H1 (cell line): ENCODE measurements around the gene TDRD1. TPM values are rescaled to one million over a fixed set of nuclear protein-coding genes. Genes with fewer than 3 reads are reported as not detected.
A peak's percentile ranks its signal among the peaks of the same experiment; 100 is the strongest.

Experiments
- CTCF ChIA-PET: fragments of 300-600 bp; sonication (Branson Sonifier 250); formaldehyde crosslinking; loops from one replicate; lab custom pipeline; 2021; ENCODE audit not compliant: partially characterized antibody; lab: Charles Lee
- POLR2A ChIA-PET: fragments of 300-600 bp; sonication (Branson Sonifier 250); formaldehyde crosslinking; loops from one replicate; lab custom pipeline; 2021; ENCODE audit warnings: inconsistent platforms; ENCODE audit not compliant: partially characterized antibody; lab: Charles Lee
- DNase-seq, 2 experiments: peaks; one replicate each; pipeline versions ENCODE4 v3.0.0 to v3.0.0-alpha.2; 2010 to 2022; ENCODE audit warnings: low spot score in 2 of 2, low read depth in 1 of 2, mixed read lengths in 1 of 2
- FAIRE-seq: peaks from 2 replicates; lab custom pipeline; 2011; peaks lifted over from hg19 to GRCh38; lab: Jason Lieb, UNC
- H2AFZ ChIP-seq: 2 replicates; pipeline ENCODE4 v1.8.1; 2012; ENCODE audit warnings: low read length, inconsistent platforms
- H2AK5ac ChIP-seq: 2 replicates; pipeline ENCODE4 v1.6.1; 2013; ENCODE audit warnings: low read depth, low read length
- H2BK120ac ChIP-seq: replicated peaks from 2 replicates; pipeline ENCODE3; 2013; ENCODE audit warnings: low read depth, low read length, inconsistent platforms
- H2BK12ac ChIP-seq: 2 replicates; pipeline ENCODE4 v1.6.1; 2013; ENCODE audit warnings: low read depth, low read length
- H2BK15ac ChIP-seq: 2 replicates; pipeline ENCODE4 v1.6.1; 2013; ENCODE audit warnings: low read length
- H2BK20ac ChIP-seq: 2 replicates; pipeline ENCODE4 v1.6.1; 2013; ENCODE audit warnings: low read length
- H2BK5ac ChIP-seq: 2 replicates; pipeline ENCODE4 v1.6.1; 2013; ENCODE audit warnings: low read depth, low read length
- H3K14ac ChIP-seq: 2 replicates; pipeline ENCODE4 v1.6.1; 2013; ENCODE audit warnings: inconsistent platforms; ENCODE audit not compliant: insufficient read length
- H3K18ac ChIP-seq: 2 replicates; pipeline ENCODE4 v1.6.1; 2013; ENCODE audit warnings: low read length; ENCODE audit errors: extremely low read depth
- H3K23ac ChIP-seq: 2 replicates; pipeline ENCODE4 v1.6.1; 2013; ENCODE audit warnings: inconsistent platforms; ENCODE audit not compliant: insufficient read length
- H3K23me2 ChIP-seq: 2 replicates; pipeline ENCODE4 v1.6.1; 2013; ENCODE audit warnings: low read depth, low read length
- H3K27ac ChIP-seq: 2 replicates; pipeline ENCODE4 v1.6.1; 2011; ENCODE audit warnings: low read depth, low read length, inconsistent platforms
- H3K27me3 ChIP-seq, 4 experiments: replicated peaks in 1 of 4; 1 replicate in 1 of 4; 2 replicates in 3 of 4; pipeline versions ENCODE4 v1.6.1 to v1.8.1; 2011 to 2013; ENCODE audit warnings: low read length in 3 of 4, mild to moderate bottlenecking in 3 of 4, inconsistent platforms in 2 of 4, mixed read lengths in 2 of 4, moderate library complexity in 1 of 4; ENCODE audit not compliant: control insufficient read depth in 3 of 4, insufficient read depth in 3 of 4; ENCODE audit errors: extremely low read depth in 1 of 4
- H3K36me3 ChIP-seq, 4 experiments: 2 replicates each; pipeline versions ENCODE4 v1.6.1 to v1.8.1; 2011 to 2013; ENCODE audit warnings: mild to moderate bottlenecking in 4 of 4, low read length in 3 of 4, moderate library complexity in 2 of 4, control low read depth in 1 of 4, inconsistent platforms in 1 of 4; ENCODE audit not compliant: insufficient read depth in 4 of 4, control insufficient read depth in 2 of 4
- H3K4ac ChIP-seq: replicated peaks from 2 replicates; pipeline ENCODE3; 2013; ENCODE audit warnings: low read length, low read depth, mixed read lengths, inconsistent platforms; ENCODE audit not compliant: insufficient read length
- H3K4me1 ChIP-seq, 4 experiments: replicated peaks in 1 of 4; 1 replicate in 1 of 4; 2 replicates in 3 of 4; pipeline versions ENCODE4 v1.6.1 to v1.8.1; 2011 to 2013; ENCODE audit warnings: low read length in 3 of 4, inconsistent platforms in 2 of 4, mixed read lengths in 1 of 4; ENCODE audit not compliant: insufficient read depth in 4 of 4, control insufficient read depth in 3 of 4
- H3K4me2 ChIP-seq, 2 experiments: 2 replicates each; pipeline versions ENCODE4 v1.6.1 to v1.8.1; 2011 to 2013; ENCODE audit warnings: low read depth in 2 of 2, low read length in 2 of 2, control low read depth in 1 of 2, inconsistent platforms in 1 of 2, mild to moderate bottlenecking in 1 of 2; ENCODE audit not compliant: insufficient read depth in 1 of 2
- H3K4me3 ChIP-seq, 4 experiments: fragments of 200-600, 300-600 bp in 1 of 4; sonication (generic), shearing (Covaris generic), sonication (Bioruptor Twin) in 1 of 4; 2 replicates each; pipeline versions ENCODE4 v1.5.1 to v1.8.1; 2011 to 2016; ENCODE audit warnings: low read length in 4 of 4, low read depth in 3 of 4, control low read depth in 2 of 4, inconsistent platforms in 2 of 4, mild to moderate bottlenecking in 2 of 4, mixed read lengths in 1 of 4, moderate library complexity in 1 of 4; ENCODE audit not compliant: insufficient read depth in 2 of 4; ENCODE audit errors: extremely low read depth in 1 of 4
- H3K56ac ChIP-seq: replicated peaks from 2 replicates; pipeline ENCODE3; 2013; ENCODE audit warnings: low read depth, mild to moderate bottlenecking, mixed read lengths, low read length, inconsistent platforms; ENCODE audit not compliant: insufficient read length
- H3K79me1 ChIP-seq: 2 replicates; pipeline ENCODE4 v1.6.1; 2013; ENCODE audit warnings: low read depth, low read length, control low read depth
- H3K79me2 ChIP-seq, 2 experiments: 2 replicates each; pipeline versions ENCODE4 v1.6.1 to v1.8.1; 2012 to 2013; ENCODE audit warnings: low read length in 2 of 2, mild to moderate bottlenecking in 2 of 2, inconsistent platforms in 1 of 2; ENCODE audit not compliant: insufficient read depth in 2 of 2, control insufficient read depth in 1 of 2
- H3K9ac ChIP-seq, 4 experiments: replicated peaks in 1 of 4; 1 replicate in 1 of 4; 2 replicates in 3 of 4; pipeline versions ENCODE4 v1.6.1 to v1.8.1; 2011 to 2013; ENCODE audit warnings: low read depth in 3 of 4, low read length in 3 of 4, control low read depth in 2 of 4, mild to moderate bottlenecking in 2 of 4, moderate library complexity in 2 of 4, inconsistent platforms in 1 of 4; ENCODE audit errors: extremely low read depth in 1 of 4
- H3K9me3 ChIP-seq, 2 experiments: 2 replicates each; pipeline versions ENCODE4 v1.6.1 to v1.8.1; 2012 to 2013; ENCODE audit warnings: mild to moderate bottlenecking in 2 of 2, moderate library complexity in 2 of 2, control low read depth in 1 of 2, inconsistent platforms in 1 of 2, low read depth in 1 of 2, low read length in 1 of 2, mixed read lengths in 1 of 2; ENCODE audit not compliant: insufficient read depth in 2 of 2
- H4K20me1 ChIP-seq, 2 experiments: replicated peaks in 1 of 2; 2 replicates each; pipeline versions ENCODE3 to v1.8.1; 2011 to 2013; ENCODE audit warnings: inconsistent platforms in 2 of 2, low read length in 2 of 2, mild to moderate bottlenecking in 1 of 2; ENCODE audit not compliant: insufficient read depth in 2 of 2, control insufficient read depth in 1 of 2
- H4K5ac ChIP-seq: 2 replicates; pipeline ENCODE4 v1.6.1; 2013; ENCODE audit warnings: low read length, low read depth, mixed read lengths, inconsistent platforms; ENCODE audit not compliant: insufficient read length
- H4K8ac ChIP-seq: 2 replicates; pipeline ENCODE4 v1.8.0; 2013; ENCODE audit warnings: mild to moderate bottlenecking, moderate library complexity, low read length, inconsistent platforms; ENCODE audit not compliant: insufficient read depth; ENCODE audit errors: extremely low read depth
- H4K91ac ChIP-seq: replicated peaks from 2 replicates; pipeline ENCODE3; 2013; ENCODE audit warnings: low read length, mixed read lengths, inconsistent platforms; ENCODE audit not compliant: insufficient read length
- CEBPB ChIP-seq: IDR thresholded peaks from 2 replicates; pipeline ENCODE4 v1.6.1; 2012; ENCODE audit warnings: low read depth, low read length
- JUND ChIP-seq: IDR thresholded peaks from 2 replicates; pipeline ENCODE4 v1.6.1; 2011; ENCODE audit warnings: mild to moderate bottlenecking, improper control_type of control experiment, low read length
- POLR2A ChIP-seq, 2 experiments: IDR thresholded peaks; 1 replicate in 1 of 2; 2 replicates in 1 of 2; pipeline ENCODE4 v1.6.1; 2011; ENCODE audit warnings: low read depth in 2 of 2, low read length in 2 of 2, mild to moderate bottlenecking in 2 of 2; ENCODE audit errors: control extremely low read depth in 1 of 2
- SIN3A ChIP-seq, 2 experiments: IDR thresholded peaks in 1 of 2; conservative IDR thresholded peaks in 1 of 2; 2 replicates each; pipeline ENCODE4 v1.6.1; 2011 to 2012; ENCODE audit warnings: low read length in 2 of 2, improper control_type of control experiment in 1 of 2, low read depth in 1 of 2, mild to moderate bottlenecking in 1 of 2
- WGBS, 2 experiments: shearing (Covaris generic) in 1 of 2; methylation state at CpG; one replicate each; pipeline versions ENCODE4 v1.1.6 to v1.1.7; 2013 to 2015; ENCODE audit warnings: low lambda C conversion rate in 2 of 2, mixed read lengths in 2 of 2, inconsistent platforms in 1 of 2, low coverage in 1 of 2, missing lambda C conversion rate in 1 of 2; ENCODE audit not compliant: insufficient replicate concordance in 2 of 2, insufficient coverage in 1 of 2, insufficient read length in 1 of 2; ENCODE audit errors: extremely low coverage in 1 of 2, missing lambda C conversion rate in 1 of 2; 5-methylcytosine and 5-hydroxymethylcytosine counted together
- polyA plus RNA-seq, 7 experiments: library from polyadenylated mRNA; depleted of rRNA in 3 of 7; stranded (reverse) in 5 of 7; unstranded in 2 of 7; fragments of >200 nt in 5 of 7; fragments of 200-250 nt in 2 of 7; gene quantifications; 1 replicate in 5 of 7; 2 replicates in 1 of 7; 4 replicates in 1 of 7; pipeline versions ENCODE4 v1.2.1 to v1.2.3, GENCODE V29; 2011 to 2013; ENCODE audit warnings: missing spikeins in 2 of 7, mixed read lengths in 2 of 7
- total RNA-seq: library from RNA; stranded (reverse); fragmentation: NEBNext Ultra II Directional; extraction: Animal tissue kit (Norgen Biotek cat#: 25700); gene quantifications from 2 replicates; pipeline ENCODE4 v1.2.1, GENCODE V29; 2021

TDRD1 gene
- total and polyA plus RNA-seq, 2 of the 8 experiments (the other 6 are each of a cell fraction or from before 2014, with no cell fraction given) = 0.02 to 0.71 TPM

DNA sequence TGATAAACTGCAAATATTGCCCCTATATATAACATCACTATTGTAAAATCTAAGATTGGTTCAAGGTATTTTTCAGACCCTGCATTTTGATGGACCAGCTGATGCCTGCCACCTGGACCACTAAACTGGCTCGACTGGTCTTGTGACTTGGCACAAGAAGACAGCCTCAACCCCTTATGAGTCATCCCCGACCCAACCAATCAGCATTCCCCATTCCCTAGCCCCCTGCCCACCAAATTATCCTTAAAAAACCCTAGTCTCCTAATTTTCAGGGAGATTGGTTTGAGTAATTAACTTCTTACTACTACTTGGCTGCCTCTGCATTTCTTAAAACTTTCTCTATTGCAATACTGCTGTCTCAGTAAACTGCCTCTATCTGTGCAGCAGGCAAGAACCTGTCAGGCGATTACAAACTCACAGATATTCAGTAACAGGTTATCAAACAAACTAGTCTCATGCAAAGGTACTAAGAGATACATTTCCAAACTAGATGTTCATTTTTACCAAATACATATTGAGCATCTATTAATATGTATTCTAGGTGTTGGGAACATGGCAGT lies 10.6 kb upstream of the TDRD1 start:
- WGBS, 2 experiments = 87% methylated on average over 3 of the region's 3 CpGs; no CpG with 5 or more reads in 1 of the 2 experiments
- Histone ChIP-seq H3K79me1 (no peaks in the 10 kb centered on the region; the same call in none of the 2 replicates), H2BK20ac (no peak overlapping the region), H3K4me3 (no peak overlapping the region), H2BK12ac (no peak overlapping the region), H2AFZ (no peak overlapping the region), H3K9me3 (peaks cover 5 to 11% of the 10 kb centered on the region in 2 experiments), H4K8ac (no peak overlapping the region), H3K14ac (no peak overlapping the region), H3K27me3 (no peaks in the 10 kb centered on the region), H4K91ac (no peak overlapping the region), H3K23ac (no peak overlapping the region), H3K4ac (no peak overlapping the region), H2BK15ac (no peak overlapping the region), H2BK120ac (no peak overlapping the region), H3K9ac (no peak overlapping the region), H3K18ac (no peak overlapping the region), H2BK5ac (no peak overlapping the region), H3K4me1 (peaks cover 0 to 10% (median 3%) of the 10 kb centered on the region in 4 experiments; a peak in 5 of 7 replicates), H3K56ac (no peak overlapping the region), H3K79me2 (peaks cover 14 to 97% of the 10 kb centered on the region in 2 experiments), H2AK5ac (no peak overlapping the region), H4K20me1 (no peaks in the 10 kb centered on the region), H3K36me3 (peaks cover 0 to 12% (median 3%) of the 10 kb centered on the region in 4 experiments; a peak in 2 of 8 replicates), H3K4me2 (no peak overlapping the region), H4K5ac (no peak overlapping the region), H3K23me2 (peaks cover 6% of the 10 kb centered on the region), H3K27ac (no peak overlapping the region)
- FAIRE-seq = no peak
- POLR2A ChIA-PET = no interaction called here
- CTCF ChIA-PET = interaction anchor here (1.3 kb wide), 1 partner anchor 971 kb away, joined by 4 read pairs; no protein-coding TSS in a partner anchor
- TF ChIP-seq JUND = peak; percentile 78; the same call in 1 of the 2 replicates
- no peak for TF ChIP-seq SIN3A (conservative IDR thresholded peaks at IDR 0.05 in 1 of 2, IDR thresholded peaks at IDR 0.05 in 1 of 2; ENCODE audit: low read depth in 1 of 2, low read length in 2 of 2)
- TF ChIP-seq POLR2A (IDR thresholded peaks at IDR 0.05; ENCODE audit: control extremely low read depth in 1 of 2, low read depth in 2 of 2, low read length in 2 of 2) = no peak
- TF ChIP-seq CEBPB = no peak
- DNase-seq = no peak
